Measurements from ENCODE around the gene KLHL2. TPM values are rescaled to one million over a fixed set of nuclear protein-coding genes. Genes with fewer than 3 reads are reported as not detected.
"Not testable (repeated sequence)": the region's sequence is repeated elsewhere in the genome, so short reads cannot be mapped to it uniquely, and the experiment has no call there.

Gene KLHL2
- total and polyA plus RNA-seq, 5 experiments from 2014 or later, result 3.5 to 23.7 (median 10.4) TPM

DNA sequence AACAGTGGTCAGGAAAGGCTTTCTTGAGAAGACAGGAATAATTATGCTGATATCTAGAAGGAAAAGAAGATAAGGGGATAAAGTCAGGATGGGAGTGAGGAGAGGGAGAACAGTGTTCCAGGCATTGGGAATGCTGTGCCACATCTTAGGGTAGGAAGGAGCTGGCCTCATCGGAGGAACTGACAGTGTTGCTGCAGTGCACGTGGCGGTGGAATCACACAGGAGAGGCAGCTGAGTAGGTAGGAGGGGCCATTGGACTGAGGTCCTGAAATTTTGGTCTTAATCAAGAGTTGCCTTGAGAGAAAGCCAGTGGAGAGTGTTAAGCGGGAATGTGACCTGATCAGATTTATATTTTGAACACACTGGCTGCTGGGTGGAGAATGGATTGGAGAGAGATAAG lies 13.9 kb downstream of the KLHL2 start:
- Mint-ChIP-seq H3K4me1 (peaks cover 37 to 52% (median 51%) of the 10 kb centered on the region in 4 donors), H3K4me3 (peak overlapping the region in 4 of 10 donors; percentile 0 to 67 (median 18)), H3K36me3 (peaks cover 0 to 46% (median 12%) of the 10 kb centered on the region in 3 donors), H3K27ac (peak overlapping the region in 8 of 10 donors; percentile 23 to 87 (median 74))
- ATAC-seq, POLR2A ChIA-PET, H3K27me3 Mint-ChIP-seq, H3K9me3 Mint-ChIP-seq, DNase-seq: not testable (repeated sequence)

DNA sequence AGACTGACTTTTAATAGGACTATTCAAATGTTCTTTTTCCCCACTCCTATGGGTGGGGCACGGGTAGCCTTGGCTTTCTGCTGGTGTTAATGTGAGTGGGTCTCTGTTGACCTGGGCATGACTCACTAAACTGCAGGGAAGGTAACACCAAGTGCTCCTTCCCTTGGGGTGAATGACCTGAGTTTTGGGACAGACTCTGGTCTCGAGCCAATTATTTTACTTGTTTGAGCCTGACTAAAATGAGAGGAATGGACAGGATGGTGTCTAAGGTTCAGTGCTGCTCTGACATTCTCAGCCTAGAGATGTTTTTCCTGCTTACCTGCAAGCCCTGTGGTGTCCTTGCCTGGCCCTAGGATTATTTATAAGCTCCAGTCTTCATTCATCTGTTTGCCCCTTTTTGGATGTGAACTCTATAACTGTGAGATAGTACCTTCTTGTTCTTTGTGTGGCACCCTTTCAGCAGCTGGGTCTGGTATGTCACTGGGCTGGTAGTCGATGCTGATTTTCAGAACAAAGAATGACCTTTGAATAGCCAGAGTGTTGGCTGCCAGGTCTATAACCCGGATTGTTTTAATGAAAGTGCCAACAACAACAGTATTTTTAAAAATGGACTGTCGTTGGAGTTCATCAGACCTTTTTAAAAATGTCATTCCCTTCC lies 14.8 kb downstream of the KLHL2 start:
- ATAC-seq, H3K27me3 Mint-ChIP-seq, H3K9me3 Mint-ChIP-seq, DNase-seq, POLR2A ChIA-PET: not testable (repeated sequence)
- H3K4me3 Mint-ChIP-seq, result peak overlapping the region in 1 of 10 donors; percentile 7
- peak overlapping the region; percentile 3 to 87 (median 46) for H3K27ac Mint-ChIP-seq
- peaks cover 35 to 44% (median 43%) of the 10 kb centered on the region in 4 donors for H3K4me1 Mint-ChIP-seq
- peaks cover 0 to 49% (median 12%) of the 10 kb centered on the region in 3 donors for H3K36me3 Mint-ChIP-seq

DNA sequence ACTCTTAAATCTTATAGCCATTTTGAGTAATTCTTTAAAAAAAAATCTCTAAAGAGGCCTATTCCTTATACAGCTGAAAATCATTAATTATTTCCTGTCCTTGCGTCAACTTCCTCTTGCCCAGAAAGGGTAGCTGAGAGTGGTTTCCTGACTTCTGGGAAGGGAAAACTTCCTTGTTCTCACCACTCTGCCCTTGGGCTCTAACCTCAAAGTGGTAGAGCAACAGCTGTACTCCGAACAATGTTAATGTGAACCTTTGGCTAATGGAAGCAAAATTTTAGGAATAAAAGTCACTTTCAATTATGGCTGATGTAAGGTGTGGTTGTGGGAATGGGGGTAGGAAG lies 15.3 kb downstream of the KLHL2 start:
- peaks cover 31 to 39% (median 38%) of the 10 kb centered on the region in 4 donors for H3K4me1 Mint-ChIP-seq
- POLR2A ChIA-PET, result no interaction called here
- no peaks in the 10 kb centered on the region for H3K27me3 Mint-ChIP-seq
- no peaks in the 10 kb centered on the region for H3K9me3 Mint-ChIP-seq
- ATAC-seq (no peak), DNase-seq (no peak)
- peaks cover 0 to 53% (median 10%) of the 10 kb centered on the region in 3 donors for H3K36me3 Mint-ChIP-seq
- peak overlapping the region in 3 of 10 donors; percentile 7 to 26 (median 14) for H3K4me3 Mint-ChIP-seq
- peak overlapping the region in 9 of 10 donors; percentile 11 to 86 (median 66) for H3K27ac Mint-ChIP-seq

DNA sequence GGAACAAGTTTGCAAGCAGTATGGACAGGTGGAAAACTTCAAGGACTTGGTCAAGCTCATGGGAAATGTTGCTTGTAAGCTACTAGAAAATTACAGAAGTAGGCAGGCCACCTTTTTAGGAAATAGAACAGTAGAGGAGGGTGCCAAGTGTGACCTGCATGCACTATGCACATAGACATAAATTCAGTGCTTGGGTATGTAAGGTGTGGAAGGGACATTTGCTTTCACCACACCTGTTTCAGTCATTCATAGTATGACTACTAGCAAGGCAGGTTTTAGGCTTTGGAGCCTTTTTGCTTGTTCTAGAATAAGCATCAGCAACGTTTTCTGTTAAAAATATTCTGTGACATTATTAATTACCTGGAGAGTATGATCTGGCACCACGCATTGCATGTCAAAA lies 20.0 kb downstream of the KLHL2 start:
- peaks cover 14 to 30% (median 26%) of the 10 kb centered on the region in 4 donors for H3K4me1 Mint-ChIP-seq
- H3K27me3 Mint-ChIP-seq, DNase-seq, H3K4me3 Mint-ChIP-seq, POLR2A ChIA-PET, H3K9me3 Mint-ChIP-seq, H3K27ac Mint-ChIP-seq, ATAC-seq: not testable (repeated sequence)
- peaks cover 0 to 58% (median 21%) of the 10 kb centered on the region in 3 donors for H3K36me3 Mint-ChIP-seq

DNA sequence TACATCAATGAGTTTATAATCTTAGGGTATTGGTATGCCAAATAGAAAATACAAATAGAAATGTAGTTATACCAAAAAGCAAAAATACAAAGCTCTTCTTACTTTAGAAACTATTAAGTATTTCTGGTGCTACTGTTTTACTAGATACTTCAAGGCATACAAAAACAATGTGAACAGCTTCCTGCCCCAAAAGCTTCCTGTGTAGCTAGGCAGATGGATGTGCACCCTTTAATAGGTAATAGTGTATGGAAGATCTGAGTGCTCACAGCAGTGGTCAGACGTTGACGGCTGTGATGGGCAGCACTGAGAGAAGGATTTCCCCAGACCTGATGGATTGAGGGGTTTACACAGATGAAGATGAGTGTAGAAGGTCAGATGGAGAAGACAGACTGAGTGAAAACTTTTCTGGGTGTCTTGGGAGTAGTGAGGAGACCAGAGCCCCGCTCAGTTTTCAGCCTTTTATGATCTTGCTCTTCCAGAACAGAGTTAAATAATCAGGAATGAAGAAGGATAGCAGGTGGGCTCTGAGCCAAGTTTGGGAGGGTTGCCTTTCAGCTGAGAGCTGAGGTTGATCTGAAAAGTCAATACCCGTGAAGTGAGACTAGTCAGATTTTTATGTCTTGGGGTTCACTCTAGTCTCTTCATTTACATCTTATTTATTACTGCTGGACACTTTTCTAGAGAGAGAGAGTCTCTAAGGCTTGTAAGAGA lies 22.3 kb downstream of the KLHL2 start:
- POLR2A ChIA-PET, H3K9me3 Mint-ChIP-seq, H3K27me3 Mint-ChIP-seq: not testable (repeated sequence)
- Mint-ChIP-seq H3K4me1 (peaks cover 6 to 30% (median 15%) of the 10 kb centered on the region in 4 donors), H3K4me3 (peak overlapping the region in 9 of 10 donors; percentile 33 to 65 (median 51)), H3K27ac (peak overlapping the region in 9 of 10 donors; percentile 37 to 91 (median 83)), H3K36me3 (peaks cover 0 to 49% (median 17%) of the 10 kb centered on the region in 3 donors)
- DNase-seq, result peak in 1 of 10 donors; percentile 4
- peak; percentile 57 to 65 for ATAC-seq

DNA sequence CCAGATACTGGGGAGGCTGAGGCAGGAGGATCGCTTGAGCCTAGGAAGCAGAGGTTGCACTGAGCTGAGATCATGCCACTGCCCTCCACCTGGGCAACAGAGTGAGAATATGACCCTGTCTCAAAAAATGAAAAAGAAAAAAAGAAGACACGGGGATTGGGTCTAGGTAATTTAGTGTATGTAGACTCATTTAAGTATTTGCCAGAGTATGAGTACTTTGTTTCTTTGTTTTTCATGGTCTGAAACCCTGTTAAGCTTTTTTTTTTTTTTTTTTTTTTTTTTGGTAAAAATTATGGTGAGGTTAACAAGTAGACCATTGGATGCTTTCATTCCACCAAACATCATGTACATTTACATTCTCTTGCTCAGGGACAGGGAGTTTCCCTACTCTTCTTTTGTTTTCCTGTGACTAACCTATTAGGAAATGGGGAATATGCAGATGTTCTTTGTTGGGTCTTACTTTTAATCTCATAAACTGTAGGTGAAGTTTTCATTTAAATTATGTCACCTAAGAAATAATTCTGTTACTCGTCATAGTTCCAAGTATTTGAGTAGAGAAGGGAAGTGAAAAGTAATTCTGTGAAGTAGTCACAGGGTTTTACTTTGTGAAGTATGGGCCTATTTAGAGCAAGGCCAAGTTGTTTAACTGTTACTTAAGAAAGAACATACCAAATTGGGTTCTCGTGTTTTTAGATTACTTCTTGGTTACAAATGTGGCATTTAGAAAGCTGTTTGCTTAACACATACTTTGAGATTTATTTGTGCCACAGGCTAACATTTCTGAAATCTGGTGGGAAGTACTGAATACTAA lies 25.5 kb downstream of the KLHL2 start:
- H3K4me3 Mint-ChIP-seq, result not testable (repeated sequence)

DNA sequence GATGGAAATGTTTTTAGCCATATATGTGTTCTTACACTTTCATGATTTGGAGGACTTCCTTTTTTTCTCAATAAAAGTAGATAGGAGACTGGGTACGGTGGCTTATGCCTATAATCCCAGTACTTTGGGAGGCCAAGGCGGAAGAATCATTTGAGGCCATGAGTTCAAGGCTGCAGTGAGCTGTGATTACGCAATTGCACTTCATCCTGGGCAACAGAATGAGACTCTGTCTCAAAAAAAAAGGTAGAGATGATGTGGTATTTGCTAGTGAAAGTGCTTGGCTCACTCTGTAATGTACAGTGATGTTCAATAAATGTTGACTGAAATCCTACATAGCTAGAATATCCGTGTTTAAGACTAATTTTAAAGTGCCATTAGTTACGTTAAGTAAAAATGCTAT lies 27.4 kb downstream of the KLHL2 start:
- no peak overlapping the region for H3K27ac Mint-ChIP-seq
- no peaks in the 10 kb centered on the region for H3K9me3 Mint-ChIP-seq
- ATAC-seq (no peak), DNase-seq (no peak)
- no peak overlapping the region for H3K4me3 Mint-ChIP-seq
- H3K27me3 Mint-ChIP-seq, result no peaks in the 10 kb centered on the region
- peaks cover 7 to 37% (median 18%) of the 10 kb centered on the region in 4 donors for H3K4me1 Mint-ChIP-seq
- peaks cover 13 to 49% (median 29%) of the 10 kb centered on the region in 3 donors for H3K36me3 Mint-ChIP-seq
- POLR2A ChIA-PET, result no interaction called here

More for the DNA sequence above, 25.5 kb downstream of the KLHL2 start:
- H3K9me3 Mint-ChIP-seq, ATAC-seq, H3K27me3 Mint-ChIP-seq, DNase-seq: not testable (repeated sequence)
- POLR2A ChIA-PET, result interaction anchor here (0.6 kb wide), 1 partner anchor 131 kb away, joined by 3 read pairs; no protein-coding TSS in a partner anchor
- peaks cover 0 to 46% (median 24%) of the 10 kb centered on the region in 3 donors for H3K36me3 Mint-ChIP-seq
- peaks cover 10 to 36% (median 20%) of the 10 kb centered on the region in 4 donors for H3K4me1 Mint-ChIP-seq
- H3K27ac Mint-ChIP-seq, result peak overlapping the region in 1 of 10 donors; percentile 19

DNA sequence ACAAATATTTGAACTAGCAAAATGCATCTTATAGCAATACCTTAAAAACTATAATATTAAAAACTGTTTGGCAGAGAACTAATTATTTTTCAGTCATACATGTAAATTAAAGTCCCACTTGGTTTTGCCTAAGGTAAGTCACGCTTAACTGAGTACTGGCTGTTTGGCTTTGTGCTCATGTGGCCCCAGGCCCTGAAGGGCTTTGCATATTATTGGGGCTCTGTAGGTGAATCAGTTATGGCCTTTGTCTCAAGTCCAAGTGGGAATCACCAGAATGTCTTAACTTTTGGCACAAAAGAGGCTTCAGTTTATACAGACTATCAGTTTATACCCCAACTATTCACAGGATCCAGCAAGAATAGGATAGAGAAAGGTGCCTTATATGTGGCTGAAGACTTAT lies 29.5 kb downstream of the KLHL2 start:
- H3K9me3 Mint-ChIP-seq, ATAC-seq, H3K4me3 Mint-ChIP-seq, POLR2A ChIA-PET, H3K27ac Mint-ChIP-seq, DNase-seq, H3K27me3 Mint-ChIP-seq: not testable (repeated sequence)
- Mint-ChIP-seq H3K4me1 (peaks cover 6 to 31% (median 12%) of the 10 kb centered on the region in 4 donors), H3K36me3 (peaks cover 13 to 48% (median 25%) of the 10 kb centered on the region in 3 donors)

DNA sequence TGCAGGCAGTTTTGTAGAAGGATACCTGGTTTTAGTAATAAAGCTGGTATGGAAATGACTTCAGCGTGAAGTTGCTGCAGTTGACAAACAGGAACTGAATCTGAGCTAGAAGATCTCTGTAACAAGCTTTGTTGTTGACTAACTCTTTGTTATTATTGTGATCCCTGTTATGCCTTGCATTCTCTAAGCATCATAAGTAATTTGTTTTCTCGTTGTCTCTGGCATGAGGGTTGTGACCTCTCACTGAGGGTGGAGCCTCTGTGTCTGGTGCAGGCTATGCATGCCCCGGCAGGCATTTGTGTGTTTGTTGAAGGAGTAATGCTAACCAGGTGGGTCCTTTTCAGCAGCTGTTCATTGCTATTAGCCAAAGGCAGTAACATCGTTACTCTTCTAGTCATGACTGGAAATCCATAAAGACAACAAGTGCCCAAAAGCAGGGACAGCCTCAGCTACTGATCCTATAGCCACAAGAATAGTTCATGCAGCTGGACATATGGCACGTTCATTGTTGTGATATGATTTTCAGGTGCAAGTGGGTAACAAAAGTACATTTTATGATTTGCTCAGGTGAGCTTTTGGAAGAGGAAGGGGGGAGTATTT lies 30.8 kb downstream of the KLHL2 start:
- H3K9me3 Mint-ChIP-seq, DNase-seq, POLR2A ChIA-PET, H3K27me3 Mint-ChIP-seq, H3K4me3 Mint-ChIP-seq, ATAC-seq: not testable (repeated sequence)
- Mint-ChIP-seq H3K36me3 (peaks cover 13 to 48% (median 26%) of the 10 kb centered on the region in 3 donors), H3K27ac (peak overlapping the region in 3 of 10 donors; percentile 5 to 51 (median 9)), H3K4me1 (peaks cover 6 to 27% (median 12%) of the 10 kb centered on the region in 4 donors)

DNA sequence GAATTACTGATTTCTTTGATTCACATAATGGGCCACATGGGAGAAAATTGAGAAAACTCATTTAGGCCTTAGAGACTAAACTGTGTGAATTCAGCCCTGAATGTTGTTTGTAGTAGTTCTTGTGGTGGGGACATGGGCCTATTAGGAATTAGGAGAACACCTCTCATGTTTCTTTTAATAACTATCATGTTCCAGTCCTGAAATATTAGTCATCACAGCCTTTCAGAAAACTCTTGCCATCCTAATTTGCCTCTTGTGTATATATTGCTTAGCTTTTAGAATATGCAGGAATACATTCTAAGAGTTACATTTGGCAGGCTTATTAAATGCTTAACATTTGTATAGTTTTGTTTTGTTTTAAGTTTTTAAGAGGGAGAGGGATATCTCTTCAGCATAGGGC lies 33.4 kb downstream of the KLHL2 start:
- Mint-ChIP-seq H3K4me1 (peaks cover 3 to 19% (median 8%) of the 10 kb centered on the region in 4 donors), H3K36me3 (peaks cover 21 to 58% (median 34%) of the 10 kb centered on the region in 3 donors)
- H3K27ac Mint-ChIP-seq, H3K27me3 Mint-ChIP-seq, ATAC-seq, H3K9me3 Mint-ChIP-seq, H3K4me3 Mint-ChIP-seq, POLR2A ChIA-PET, DNase-seq: not testable (repeated sequence)

DNA sequence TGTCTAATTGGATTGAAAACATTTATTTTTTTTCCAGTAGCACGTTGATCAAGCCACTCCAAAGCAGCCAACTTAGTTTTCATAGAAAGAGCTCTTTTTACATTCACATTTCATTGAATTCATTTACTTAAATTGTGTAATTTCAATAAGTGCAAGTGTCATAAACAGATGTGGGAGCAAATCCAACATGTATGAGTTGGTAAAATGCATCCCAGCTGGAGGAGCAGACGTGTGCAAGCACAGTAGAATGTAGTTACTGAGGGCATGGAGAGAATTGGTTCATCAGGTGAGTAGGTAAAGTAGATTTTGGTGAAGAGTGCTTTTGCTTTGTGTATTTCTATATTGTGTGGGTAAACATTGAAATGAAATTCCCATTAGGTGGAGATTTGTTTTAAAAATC lies 36.8 kb downstream of the KLHL2 start:
- H3K9me3 Mint-ChIP-seq, H3K27me3 Mint-ChIP-seq, H3K4me3 Mint-ChIP-seq, POLR2A ChIA-PET, H3K4me1 Mint-ChIP-seq, DNase-seq, ATAC-seq: not testable (repeated sequence)
- H3K36me3 Mint-ChIP-seq, result peaks cover 18 to 43% (median 28%) of the 10 kb centered on the region in 3 donors
- peak overlapping the region in 2 of 10 donors; percentile 17 for H3K27ac Mint-ChIP-seq

DNA sequence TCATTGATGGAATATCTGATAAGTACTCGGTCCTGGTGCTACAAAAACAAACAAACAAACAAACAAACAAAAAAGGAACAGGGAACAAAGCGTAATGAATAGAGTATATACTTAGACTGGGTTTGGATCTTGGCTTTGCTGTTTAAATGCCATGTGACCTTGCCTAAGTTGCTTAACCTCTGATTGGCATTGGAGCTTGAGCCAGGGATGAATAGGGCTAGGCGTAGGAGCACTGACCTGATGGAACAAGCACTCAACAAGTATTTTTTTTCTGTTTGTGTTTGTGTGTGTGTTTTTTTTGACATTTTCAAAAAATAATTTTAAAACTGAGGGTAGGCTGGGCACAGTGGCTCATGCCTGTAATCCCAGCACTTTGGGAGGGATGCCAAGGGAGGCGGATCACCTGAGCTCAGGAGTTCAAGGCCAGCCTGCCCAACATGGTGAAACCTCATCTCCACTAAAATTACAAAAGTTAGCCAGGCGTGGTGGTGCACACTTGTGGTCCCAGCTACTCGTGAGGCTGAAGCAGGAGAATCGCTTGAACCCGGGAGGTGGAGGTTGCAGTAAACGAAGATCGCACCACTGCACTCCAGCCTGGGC lies 37.3 kb downstream of the KLHL2 start:
- POLR2A ChIA-PET, H3K27me3 Mint-ChIP-seq, H3K4me1 Mint-ChIP-seq, DNase-seq, H3K4me3 Mint-ChIP-seq, ATAC-seq, H3K9me3 Mint-ChIP-seq: not testable (repeated sequence)
- Mint-ChIP-seq H3K27ac (peak overlapping the region in 3 of 10 donors; percentile 8 to 17 (median 17)), H3K36me3 (peaks cover 12 to 38% (median 26%) of the 10 kb centered on the region in 3 donors)
